IgD-negative memory B cell (primary cell): ENCODE results near the gene URAD. TPM values are rescaled to one million over a fixed set of nuclear protein-coding genes. Genes with fewer than 3 reads are reported as not detected.
A peak's percentile ranks its signal among the peaks of the same experiment; 100 is the strongest.

Experiments
- H3K27ac Mint-ChIP-seq, 3 donors: one replicate each; pipeline ENCODE4 v1.8.0; 2020 to 2022; ENCODE audit warnings: mild to moderate bottlenecking in 3 of 3, mixed read lengths in 3 of 3, moderate library complexity in 1 of 3
- H3K27me3 Mint-ChIP-seq: one replicate; pipeline ENCODE4 v1.8.0; 2021; ENCODE audit warnings: mixed read lengths
- H3K36me3 Mint-ChIP-seq: one replicate; pipeline ENCODE4 v1.8.0; 2020; ENCODE audit warnings: mild to moderate bottlenecking, mixed read lengths
- H3K4me1 Mint-ChIP-seq, 3 donors: one replicate each; pipeline ENCODE4 v1.8.0; 2020 to 2022; ENCODE audit warnings: mixed read lengths in 3 of 3, mild to moderate bottlenecking in 1 of 3
- H3K4me3 Mint-ChIP-seq, 4 donors: one replicate each; pipeline ENCODE4 v1.8.0; 2020 to 2022; ENCODE audit warnings: mild to moderate bottlenecking in 4 of 4, mixed read lengths in 4 of 4, moderate library complexity in 3 of 4
- H3K9me3 Mint-ChIP-seq, 3 donors: one replicate each; pipeline ENCODE4 v1.8.0; 2020 to 2021; ENCODE audit warnings: mixed read lengths in 3 of 3, mild to moderate bottlenecking in 1 of 3
- polyA plus RNA-seq: library from polyadenylated mRNA; unstranded; fragments of 300-500 nt; fragmentation: Illumina TruSeq; gene quantifications from one replicate; pipeline ENCODE4 v1.2.3, GENCODE V29; 2021

URAD gene
- polyA plus RNA-seq, 1 donor from 2014 or later, result not detected

DNA sequence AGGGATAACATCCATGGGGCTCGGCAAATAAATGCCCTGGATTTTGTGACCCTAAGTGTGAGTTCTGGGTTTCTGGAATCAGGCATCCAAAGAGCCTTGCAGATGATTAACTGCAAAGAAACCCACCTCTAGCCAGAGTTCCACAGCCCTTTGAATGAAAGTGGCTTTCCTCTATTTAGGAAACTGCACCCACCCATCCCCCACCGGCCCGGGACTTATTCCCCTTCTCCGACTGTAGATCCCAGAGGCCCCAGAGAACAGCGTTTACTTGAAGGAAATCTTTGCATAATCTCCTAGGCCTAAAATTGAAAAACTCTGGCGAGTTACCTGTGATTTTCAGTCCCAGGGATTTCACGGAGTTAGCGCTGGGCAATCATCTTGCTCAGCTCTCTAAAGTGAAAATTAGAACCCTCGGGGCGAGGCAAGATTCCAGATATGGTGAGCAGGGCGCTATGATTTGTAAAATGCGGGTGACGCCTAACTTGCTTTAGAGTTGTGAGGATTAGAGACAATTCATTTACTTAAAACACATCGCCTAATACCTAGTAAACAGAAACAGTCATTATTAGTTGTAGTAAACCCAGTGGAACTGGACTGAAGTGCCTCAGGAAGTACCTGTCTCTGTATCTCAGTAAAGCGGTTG is 9.4 kb downstream of the URAD start:
- peaks cover 14 to 24% (median 22%) of the 10 kb centered on the region in 3 donors for H3K4me1 Mint-ChIP-seq
- H3K27me3 Mint-ChIP-seq, result peaks cover 70% of the 10 kb centered on the region
- no peaks in the 10 kb centered on the region for H3K9me3 Mint-ChIP-seq
- peaks cover 3% of the 10 kb centered on the region for H3K36me3 Mint-ChIP-seq
- peak overlapping the region; percentile 33 to 95 (median 78) for H3K27ac Mint-ChIP-seq
- peak overlapping the region; percentile 25 to 89 (median 66) for H3K4me3 Mint-ChIP-seq

GRCh38 chr13:27978301-27978968 is 10.1 kb downstream of the URAD start:
- H3K27ac Mint-ChIP-seq, result peak overlapping the region; percentile 33 to 95 (median 78)

GRCh38 chr13:27977476-27978300 is 10.8 kb downstream of the URAD start:
- no peaks in the 10 kb centered on the region for H3K9me3 Mint-ChIP-seq
- H3K4me3 Mint-ChIP-seq, result peak overlapping the region in 2 of 4 donors; percentile 30 to 83
- H3K27me3 Mint-ChIP-seq, result peaks cover 73% of the 10 kb centered on the region
- peaks cover 3% of the 10 kb centered on the region for H3K36me3 Mint-ChIP-seq
- H3K4me1 Mint-ChIP-seq, result peaks cover 14 to 24% (median 22%) of the 10 kb centered on the region in 3 donors
- peak overlapping the region in 2 of 3 donors; percentile 81 to 85 for H3K27ac Mint-ChIP-seq

More at GRCh38 chr13:27978301-27978968, 10.1 kb downstream of the URAD start:
- Mint-ChIP-seq H3K4me3 (peak overlapping the region in 3 of 4 donors; percentile 37 to 70 (median 49)), H3K36me3 (peaks cover 3% of the 10 kb centered on the region), H3K9me3 (no peaks in the 10 kb centered on the region), H3K27me3 (peaks cover 74% of the 10 kb centered on the region), H3K4me1 (peaks cover 14 to 24% (median 22%) of the 10 kb centered on the region in 3 donors)

DNA sequence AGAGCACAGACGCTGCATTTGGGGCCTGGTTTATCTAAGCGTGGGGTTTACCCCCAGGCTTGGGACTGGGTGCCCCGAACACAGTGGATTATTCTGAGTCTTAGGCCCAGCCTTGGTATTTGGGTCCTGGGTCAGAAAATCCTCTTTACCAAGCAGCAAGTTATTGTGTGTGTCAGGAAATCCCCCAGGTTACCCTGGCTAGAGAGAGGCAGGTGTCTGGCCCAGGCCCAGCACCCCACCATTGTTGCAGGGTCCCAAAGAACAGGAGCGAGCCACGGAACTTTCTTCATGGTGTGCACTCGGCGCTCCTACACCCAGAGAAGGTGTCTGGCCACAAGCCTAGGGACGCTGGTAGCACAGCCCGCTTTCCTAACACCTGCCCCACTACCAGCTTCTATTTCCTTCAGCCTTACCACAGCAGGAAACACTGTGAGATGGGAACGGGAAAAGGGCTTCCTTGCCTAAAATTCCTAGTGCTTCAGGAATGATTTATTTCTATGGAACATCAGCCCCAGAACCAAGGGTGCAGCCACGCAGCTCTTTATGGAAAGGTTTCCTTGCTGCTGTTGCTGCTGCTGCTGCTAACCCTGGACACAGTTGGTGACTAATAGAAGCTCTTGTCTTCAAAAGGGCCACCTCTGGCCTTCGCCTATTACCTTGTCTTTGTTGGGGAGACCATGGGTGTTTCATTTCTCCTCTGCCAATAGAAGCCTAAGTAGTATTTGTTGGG is 12.0 kb downstream of the URAD start:
- Mint-ChIP-seq H3K36me3 (peaks cover 3% of the 10 kb centered on the region), H3K4me3 (peak overlapping the region in 2 of 4 donors; percentile 33 to 56), H3K9me3 (no peaks in the 10 kb centered on the region), H3K4me1 (peaks cover 14 to 24% (median 22%) of the 10 kb centered on the region in 3 donors), H3K27ac (peak overlapping the region in 2 of 3 donors; percentile 16 to 44), H3K27me3 (peaks cover 74% of the 10 kb centered on the region)

DNA sequence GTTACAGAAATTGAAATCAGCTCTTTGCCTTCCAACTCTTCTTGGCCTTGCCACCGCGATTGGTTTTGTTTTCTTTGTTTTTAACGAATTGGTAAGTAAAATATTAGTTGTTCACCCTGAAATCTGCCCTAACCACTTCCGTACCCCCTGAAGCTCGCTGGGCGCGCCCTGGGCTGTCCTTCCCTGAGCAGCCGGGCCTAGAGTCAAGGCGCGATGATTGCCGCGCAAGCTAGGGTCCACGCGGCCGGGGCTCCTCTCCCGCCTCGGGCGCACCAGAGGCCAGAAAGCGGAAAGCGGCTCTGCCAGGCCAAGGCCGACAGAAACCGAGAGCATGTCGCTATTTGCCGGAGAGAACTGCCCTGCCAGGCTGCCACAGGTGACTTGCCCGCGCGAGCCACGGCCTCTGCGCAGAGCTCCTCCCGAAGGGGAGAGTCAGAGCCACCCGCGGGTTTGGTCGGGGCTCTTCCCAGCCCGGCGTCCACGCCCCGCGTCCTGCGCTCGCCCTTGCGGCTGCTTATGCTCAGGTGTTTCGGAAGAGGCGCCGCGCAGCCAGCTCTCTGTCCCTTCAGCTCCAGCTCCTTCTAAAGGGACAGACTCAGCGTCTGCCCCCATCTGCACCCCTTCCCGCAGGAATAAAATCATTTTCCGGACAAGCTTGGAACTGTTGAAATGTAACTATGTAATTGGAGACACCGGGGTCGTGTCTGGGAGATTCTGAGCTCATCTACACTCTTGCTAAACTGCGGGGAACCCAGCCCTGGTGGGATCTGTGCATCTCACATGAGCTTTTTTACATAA is 12.7 kb downstream of the URAD start:
- Mint-ChIP-seq H3K9me3 (no peaks in the 10 kb centered on the region), H3K4me1 (peaks cover 14 to 22% (median 21%) of the 10 kb centered on the region in 3 donors), H3K4me3 (peak overlapping the region in 3 of 4 donors; percentile 33 to 58 (median 56))

GRCh38 chr13:27973961-27974662 is 14.4 kb downstream of the URAD start:
- H3K36me3 Mint-ChIP-seq, result no peaks in the 10 kb centered on the region
- H3K27me3 Mint-ChIP-seq, result peaks cover 75% of the 10 kb centered on the region
- H3K27ac Mint-ChIP-seq, result peak overlapping the region in 2 of 3 donors; percentile 44 to 59
- H3K9me3 Mint-ChIP-seq, result no peaks in the 10 kb centered on the region
- H3K4me3 Mint-ChIP-seq, result peak overlapping the region in 1 of 4 donors; percentile 56
- H3K4me1 Mint-ChIP-seq, result peaks cover 16 to 17% (median 16%) of the 10 kb centered on the region in 3 donors

More for the DNA sequence above, 12.7 kb downstream of the URAD start:
- Mint-ChIP-seq H3K27ac (peak overlapping the region; percentile 44 to 76 (median 59)), H3K36me3 (peaks cover 3% of the 10 kb centered on the region), H3K27me3 (peaks cover 73% of the 10 kb centered on the region)

- no peaks in the 10 kb centered on the region for H3K9me3 Mint-ChIP-seq
- H3K27ac Mint-ChIP-seq, result peak overlapping the region in 2 of 3 donors; percentile 3 to 44
- H3K27me3 Mint-ChIP-seq, result peaks cover 69% of the 10 kb centered on the region
- no peaks in the 10 kb centered on the region for H3K36me3 Mint-ChIP-seq
- H3K4me3 Mint-ChIP-seq, result peak overlapping the region in 2 of 4 donors; percentile 33 to 71
- peaks cover 12 to 16% (median 15%) of the 10 kb centered on the region in 3 donors for H3K4me1 Mint-ChIP-seq
Measured at GRCh38 chr13:27973291-27973690, 15.2 kb downstream of the URAD start.

DNA sequence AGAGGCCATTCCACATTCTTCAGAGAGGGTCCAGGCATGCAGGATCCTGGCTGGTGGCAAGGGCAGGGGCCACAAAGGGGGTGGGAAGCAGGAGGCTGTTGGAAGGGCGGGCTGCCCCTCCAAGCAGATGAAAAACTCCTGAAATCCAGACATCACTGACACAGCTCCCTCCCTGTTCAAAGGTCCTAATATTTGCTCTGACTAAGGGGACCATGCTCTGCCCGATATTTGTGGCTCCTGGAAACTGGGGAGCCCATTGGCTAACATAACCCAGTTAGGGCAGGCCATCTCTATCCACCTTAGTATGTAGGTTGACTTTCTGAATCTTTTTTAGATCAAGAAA is 16.0 kb downstream of the URAD start:
- Mint-ChIP-seq H3K27ac (peak overlapping the region in 1 of 3 donors; percentile 14), H3K4me3 (no peak overlapping the region), H3K4me1 (peaks cover 13 to 19% (median 19%) of the 10 kb centered on the region in 3 donors), H3K27me3 (peaks cover 72% of the 10 kb centered on the region), H3K9me3 (no peaks in the 10 kb centered on the region), H3K36me3 (no peaks in the 10 kb centered on the region)

- no peaks in the 10 kb centered on the region for H3K9me3 Mint-ChIP-seq
- H3K4me3 Mint-ChIP-seq, result peak overlapping the region in 1 of 4 donors; percentile 45
- H3K27ac Mint-ChIP-seq, result peak overlapping the region in 1 of 3 donors; percentile 14
- no peaks in the 10 kb centered on the region for H3K36me3 Mint-ChIP-seq
- peaks cover 74% of the 10 kb centered on the region for H3K27me3 Mint-ChIP-seq
- peaks cover 17 to 24% (median 23%) of the 10 kb centered on the region in 3 donors for H3K4me1 Mint-ChIP-seq
Measured at GRCh38 chr13:27971776-27972477, 16.6 kb downstream of the URAD start.

GRCh38 chr13:27971236-27971645 is 17.3 kb downstream of the URAD start:
- peaks cover 17 to 23% (median 22%) of the 10 kb centered on the region in 3 donors for H3K4me1 Mint-ChIP-seq
- H3K9me3 Mint-ChIP-seq, result no peaks in the 10 kb centered on the region
- H3K36me3 Mint-ChIP-seq, result no peaks in the 10 kb centered on the region
- H3K4me3 Mint-ChIP-seq, result peak overlapping the region in 2 of 4 donors; percentile 16 to 45
- H3K27me3 Mint-ChIP-seq, result peaks cover 74% of the 10 kb centered on the region
- H3K27ac Mint-ChIP-seq, result peak overlapping the region in 2 of 3 donors; percentile 46 to 62

GRCh38 chr13:27970382-27971235 is 17.9 kb downstream of the URAD start:
- Mint-ChIP-seq H3K27ac (peak overlapping the region in 2 of 3 donors; percentile 46 to 62), H3K27me3 (peaks cover 74% of the 10 kb centered on the region), H3K4me1 (peaks cover 15 to 22% (median 19%) of the 10 kb centered on the region in 3 donors), H3K36me3 (no peaks in the 10 kb centered on the region), H3K9me3 (peaks cover 0 to 1% (median 0%) of the 10 kb centered on the region in 3 donors), H3K4me3 (peak overlapping the region in 2 of 4 donors; percentile 65 to 68)

- Mint-ChIP-seq H3K36me3 (no peaks in the 10 kb centered on the region), H3K4me3 (peak overlapping the region in 3 of 4 donors; percentile 25 to 88 (median 68)), H3K27ac (peak overlapping the region; percentile 32 to 62 (median 58)), H3K9me3 (peaks cover 0 to 1% (median 0%) of the 10 kb centered on the region in 3 donors), H3K4me1 (peaks cover 13 to 19% (median 18%) of the 10 kb centered on the region in 3 donors), H3K27me3 (peaks cover 74% of the 10 kb centered on the region)
Measured at GRCh38 chr13:27969866-27970229, 18.6 kb downstream of the URAD start.
